ENCODE measurements around the gene SLC6A15.

The SLC6A15 gene

DNA sequence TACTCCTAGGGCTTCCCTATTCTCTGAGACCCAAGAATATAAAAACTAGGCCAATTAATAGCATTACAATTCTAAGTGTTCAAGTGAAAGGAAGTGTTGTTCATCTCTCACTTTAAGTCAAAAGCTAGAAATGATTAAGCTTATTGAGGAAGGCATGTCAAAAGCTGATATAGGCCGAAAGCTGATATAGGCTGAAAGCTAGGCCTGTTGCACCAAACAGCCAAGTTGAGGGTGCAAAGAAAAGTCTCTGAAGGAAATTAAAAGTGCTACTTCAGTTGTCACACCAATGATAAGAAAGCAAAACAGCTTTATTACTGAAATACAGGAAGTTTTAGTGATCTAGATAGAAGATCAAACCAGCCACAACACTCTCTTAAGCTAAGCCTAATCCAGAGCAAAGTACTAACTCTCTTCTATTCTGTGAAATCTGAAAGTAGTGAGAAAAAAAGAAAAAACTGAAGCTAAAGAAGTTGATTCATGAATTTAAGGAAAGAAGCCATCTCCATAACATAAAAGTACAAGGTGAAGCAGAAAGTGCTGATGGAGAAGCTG, 68.9 kb downstream of the SLC6A15 start:
- TF ChIP-seq, protein P1, sequence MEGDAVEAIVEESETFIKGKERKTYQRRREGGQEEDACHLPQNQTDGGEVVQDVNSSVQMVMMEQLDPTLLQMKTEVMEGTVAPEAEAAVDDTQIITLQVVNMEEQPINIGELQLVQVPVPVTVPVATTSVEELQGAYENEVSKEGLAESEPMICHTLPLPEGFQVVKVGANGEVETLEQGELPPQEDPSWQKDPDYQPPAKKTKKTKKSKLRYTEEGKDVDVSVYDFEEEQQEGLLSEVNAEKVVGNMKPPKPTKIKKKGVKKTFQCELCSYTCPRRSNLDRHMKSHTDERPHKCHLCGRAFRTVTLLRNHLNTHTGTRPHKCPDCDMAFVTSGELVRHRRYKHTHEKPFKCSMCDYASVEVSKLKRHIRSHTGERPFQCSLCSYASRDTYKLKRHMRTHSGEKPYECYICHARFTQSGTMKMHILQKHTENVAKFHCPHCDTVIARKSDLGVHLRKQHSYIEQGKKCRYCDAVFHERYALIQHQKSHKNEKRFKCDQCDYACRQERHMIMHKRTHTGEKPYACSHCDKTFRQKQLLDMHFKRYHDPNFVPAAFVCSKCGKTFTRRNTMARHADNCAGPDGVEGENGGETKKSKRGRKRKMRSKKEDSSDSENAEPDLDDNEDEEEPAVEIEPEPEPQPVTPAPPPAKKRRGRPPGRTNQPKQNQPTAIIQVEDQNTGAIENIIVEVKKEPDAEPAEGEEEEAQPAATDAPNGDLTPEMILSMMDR (conservative IDR thresholded peaks at IDR 0.05), result no peak
- no peak for TF ChIP-seq ZFX (IDR thresholded peaks at IDR 0.05)
- H3K27ac ChIP-seq, result no peak overlapping the region

DNA sequence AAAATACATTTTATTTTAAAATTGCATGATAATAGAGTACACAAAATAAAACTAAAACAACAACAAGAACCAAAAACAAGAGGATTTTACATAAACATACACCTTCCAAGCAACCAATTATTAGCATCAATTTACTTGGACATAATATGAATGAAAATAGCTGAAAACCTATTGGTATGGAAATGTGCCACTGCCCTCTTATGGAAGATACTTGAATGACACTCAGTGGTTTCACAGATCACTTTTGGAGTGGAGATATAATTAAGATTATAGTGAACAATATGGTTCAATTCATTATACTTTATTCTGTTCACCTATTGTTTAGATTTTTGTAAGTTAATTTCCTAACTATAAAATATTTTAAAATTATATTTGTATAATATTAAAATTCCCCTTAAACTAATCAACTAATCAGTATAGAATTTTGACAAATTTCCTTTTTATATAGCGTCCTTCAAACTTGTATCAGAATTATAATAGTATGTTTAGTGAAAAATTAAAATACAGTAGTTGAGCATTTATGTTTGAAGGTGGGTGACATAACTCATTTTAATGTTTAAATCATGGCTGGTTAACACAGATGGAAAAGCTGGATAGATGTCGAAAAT, 70.1 kb downstream of the SLC6A15 start:
- no peak for TF ChIP-seq ZFX (IDR thresholded peaks at IDR 0.05)
- TF ChIP-seq, protein P1 (conservative IDR thresholded peaks at IDR 0.05), result peak; percentile 74
- H3K27ac ChIP-seq, result no peak overlapping the region

DNA sequence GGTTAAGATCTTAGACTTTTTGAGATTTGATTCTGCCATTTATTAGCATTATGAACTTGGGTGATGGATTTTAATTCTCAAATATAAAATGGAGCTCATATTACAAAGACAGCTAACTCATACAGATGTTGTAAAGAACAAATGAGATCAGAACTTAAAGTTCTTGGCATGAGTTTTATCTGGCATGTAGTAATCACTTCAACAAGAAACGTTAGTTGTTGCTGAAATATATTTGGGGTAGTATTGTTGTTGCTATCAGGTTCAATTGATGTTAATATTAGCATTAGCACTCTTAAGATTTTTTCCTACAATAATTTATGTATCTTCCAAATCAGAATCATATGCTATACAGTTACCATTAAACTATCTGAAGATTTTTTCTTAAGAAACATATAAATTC, 71.0 kb downstream of the SLC6A15 start:
- no peak for TF ChIP-seq ZFX (IDR thresholded peaks at IDR 0.05)
- TF ChIP-seq, protein P1 (conservative IDR thresholded peaks at IDR 0.05), result no peak
- H3K27ac ChIP-seq, result no peak overlapping the region

DNA sequence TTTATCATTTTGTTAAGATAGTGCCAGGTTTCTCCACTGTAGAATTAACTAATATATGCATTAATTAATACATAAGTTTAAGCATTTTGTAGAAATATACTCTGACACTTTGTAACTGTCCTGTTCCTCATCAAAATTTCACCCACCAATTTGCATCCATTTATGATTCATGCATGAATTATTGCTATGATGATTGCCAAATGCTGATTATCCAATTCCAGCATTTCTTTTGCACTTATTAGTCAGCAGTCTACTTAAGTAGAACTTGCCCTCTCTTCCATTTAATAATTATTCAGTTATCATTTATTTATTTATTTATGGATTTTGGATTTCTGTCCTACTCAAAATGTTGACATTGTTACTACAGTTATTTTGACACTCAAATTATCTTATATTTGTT, 72.2 kb downstream of the SLC6A15 start:
- TF ChIP-seq, protein P1 (conservative IDR thresholded peaks at IDR 0.05), result no peak
- no peak for TF ChIP-seq ZFX (IDR thresholded peaks at IDR 0.05)
- no peak overlapping the region for H3K27ac ChIP-seq

DNA sequence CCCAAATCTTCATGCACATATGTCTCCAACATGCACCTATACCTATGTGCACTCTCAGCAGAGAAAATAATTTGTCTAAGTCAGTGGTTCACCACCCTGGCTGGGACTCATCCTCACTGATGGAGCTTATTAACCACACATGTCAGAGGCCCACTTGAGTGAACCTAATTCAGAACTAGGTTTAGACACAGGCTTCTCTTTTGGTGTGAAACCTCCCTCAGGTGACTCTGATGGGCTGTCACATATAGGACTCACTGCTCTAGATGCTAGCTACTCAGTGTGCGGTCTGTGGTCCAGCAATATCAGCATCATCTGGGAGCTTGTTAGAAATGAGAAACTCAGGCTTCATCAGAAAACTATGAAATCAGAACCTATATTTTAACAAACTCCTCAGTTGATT, 85.7 kb downstream of the SLC6A15 start:
- TF ChIP-seq ZFX (IDR thresholded peaks at IDR 0.05), result no peak
- TF ChIP-seq, protein P1 (conservative IDR thresholded peaks at IDR 0.05), result no peak
- H3K27ac ChIP-seq, result no peak overlapping the region

DNA sequence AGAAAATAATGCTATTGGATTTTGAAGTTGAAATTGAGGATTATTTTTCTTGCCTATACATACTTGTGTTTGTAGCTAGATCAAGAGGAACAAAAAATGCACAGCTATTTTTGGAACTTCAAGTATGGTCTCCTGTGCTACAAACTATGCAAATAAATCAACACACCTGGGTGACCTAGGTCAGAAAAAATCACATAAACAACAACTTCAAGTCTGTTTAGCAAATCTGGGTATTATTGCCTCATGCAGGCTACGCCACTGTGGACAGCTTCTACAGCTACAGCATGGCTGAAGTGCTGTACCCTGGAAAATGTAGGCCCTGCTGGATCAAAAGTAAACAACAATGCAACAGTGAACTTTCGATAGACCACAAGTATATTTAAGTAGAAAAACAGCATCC, 87.5 kb downstream of the SLC6A15 start:
- TF ChIP-seq, protein P1 (conservative IDR thresholded peaks at IDR 0.05), result no peak
- TF ChIP-seq ZFX (IDR thresholded peaks at IDR 0.05), result no peak
- no peak overlapping the region for H3K27ac ChIP-seq

DNA sequence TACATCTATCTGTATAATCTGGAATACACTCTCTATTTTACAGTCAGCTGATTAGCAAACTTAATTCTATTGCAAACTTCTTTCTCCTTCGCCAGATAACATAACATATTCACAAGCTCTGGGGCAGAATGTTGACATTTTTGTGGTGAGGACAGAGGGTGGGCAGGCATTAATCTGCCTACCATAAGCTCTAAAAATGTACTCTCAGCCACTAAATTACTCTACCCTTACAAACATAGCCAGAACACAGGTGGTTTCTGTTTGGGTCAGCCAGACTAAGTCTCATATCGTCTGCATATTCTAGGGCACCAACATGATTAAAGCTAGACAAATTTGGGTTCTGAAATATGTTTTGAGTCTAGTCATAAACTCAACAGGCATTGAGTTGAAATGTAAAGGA, 90.1 kb downstream of the SLC6A15 start:
- no peak overlapping the region for H3K27ac ChIP-seq
- TF ChIP-seq, protein P1 (conservative IDR thresholded peaks at IDR 0.05), result no peak
- no peak for TF ChIP-seq ZFX (IDR thresholded peaks at IDR 0.05)
